Adrenal gland (tissue), 12 donors: Measurements from ENCODE around the gene F2RL3. TPM values are rescaled to one million over a fixed set of nuclear protein-coding genes. Genes with fewer than 3 reads are reported as not detected.

Source experiments
- DNase-seq, 7 donors: peaks; one replicate each; pipeline ENCODE4 v3.0.0-alpha.2; 2019 to 2020
- H3K27ac ChIP-seq, 5 donors: fragments of 200-600 bp; sonication (generic) in 4 of 5; 1 replicate in 3 of 5; 2 replicates in 2 of 5; pipeline versions ENCODE4 v1.5.1 to v1.8.0; 2016 to 2020; ENCODE audit warnings: mild to moderate bottlenecking in 1 of 5
- H3K27me3 ChIP-seq: fragments of 200-600 bp; 2 replicates; pipeline ENCODE4 v1.8.0; 2021
- H3K36me3 ChIP-seq, 2 donors: fragments of 200-600 bp; replicated peaks in 1 of 2; 1 replicate in 1 of 2; 2 replicates in 1 of 2; pipeline versions ENCODE4 v1.5.1 to v1.8.0; 2018 to 2022
- H3K4me1 ChIP-seq, 2 donors: fragments of 200-600 bp; replicated peaks in 1 of 2; 1 replicate in 1 of 2; 2 replicates in 1 of 2; pipeline versions ENCODE4 v1.5.1 to v1.8.0; 2018 to 2021
- H3K4me3 ChIP-seq, 4 donors: fragments of 200-600 bp; sonication (generic) in 3 of 4; one replicate each; pipeline ENCODE4 v1.5.1; 2016 to 2018
- H3K9me3 ChIP-seq, 3 donors: fragments of 200-600 bp; sonication (generic) in 1 of 3; replicated peaks in 1 of 3; 1 replicate in 2 of 3; 2 replicates in 1 of 3; pipeline versions ENCODE4 v1.5.1 to v1.8.0; 2016 to 2021
- POLR2A ChIP-seq, 2 donors: fragments of 450-650 bp; IDR thresholded peaks; one replicate each; pipeline ENCODE4 v1.6.1; 2017; ENCODE audit warnings: antibody characterized with exemption in 2 of 2, mild to moderate bottlenecking in 2 of 2, moderate library complexity in 1 of 2
- WGBS, 4 donors: extraction: QIAGEN DNeasy Blood & Tissue Kit in 2 of 4; methylation state at CpG; one replicate each; pipeline versions ENCODE4 v1.1.5 to v1.1.7; 2013 to 2017; 5-methylcytosine and 5-hydroxymethylcytosine counted together
- intact Hi-C, 2 donors: fragments of 100-400 bp; cut with DNase I; formaldehyde crosslinking; loops; one replicate each; pipeline versions ENCODE4 v1.14.1 to v1.15.0; 2022 to 2023
- polyA plus RNA-seq, 3 donors: library from polyadenylated mRNA; stranded (reverse); fragments of 200-250 nt in 2 of 3; fragments of 350-450 nt in 1 of 3; fragmentation: Illumina TruSeq in 1 of 3; extraction: RNeasy Lipid Tissue Mini Kit (QIAGEN cat#74804) in 1 of 3; gene quantifications; one replicate each; pipeline ENCODE4 v1.2.3, GENCODE V29; 2013 to 2014
- total RNA-seq, 9 donors: library from RNA; depleted of rRNA in 4 of 9; stranded (reverse); fragments of >200 nt in 4 of 9; fragments of 120-200 nt in 1 of 9; fragmentation: NEBNext Ultra II Directional in 1 of 9; extraction: Animal tissue kit (Norgen Biotek cat#: 25700) in 1 of 9; gene quantifications; one replicate each; pipeline versions ENCODE4 v1.1.0 to v1.2.4, GENCODE V29; 2013 to 2023
- TF ChIP-seq, protein P1 (sequence below), 6 experiments: fragments of 450-650 bp in 4 of 6; fragments of 200-600 bp in 2 of 6; sonication (generic) in 1 of 6; IDR thresholded peaks; 1 replicate in 5 of 6; 2 replicates in 1 of 6; pipeline versions ENCODE4 v1.5.1 to v1.8.0; 2016 to 2021; ENCODE audit warnings: antibody characterized with exemption in 6 of 6, mild to moderate bottlenecking in 2 of 6, moderate library complexity in 1 of 6
- donor health status: healthy with polysubstance abuse.
- donor health status: Bipolar disorder and iron deficiency.
- donor health status: DM: yes; HTN: yes; CAD: no.
- donor health status: DM: no; HTN: no; CAD: no.
- donor health status: DM: no; HTN: no; CAD: no.
- donor health status: DM: yes; HTN: yes; CAD: no.

The F2RL3 gene
- total and polyA plus RNA-seq, 12 donors: 0.17 to 3.8 (median 2.2) TPM

DNA sequence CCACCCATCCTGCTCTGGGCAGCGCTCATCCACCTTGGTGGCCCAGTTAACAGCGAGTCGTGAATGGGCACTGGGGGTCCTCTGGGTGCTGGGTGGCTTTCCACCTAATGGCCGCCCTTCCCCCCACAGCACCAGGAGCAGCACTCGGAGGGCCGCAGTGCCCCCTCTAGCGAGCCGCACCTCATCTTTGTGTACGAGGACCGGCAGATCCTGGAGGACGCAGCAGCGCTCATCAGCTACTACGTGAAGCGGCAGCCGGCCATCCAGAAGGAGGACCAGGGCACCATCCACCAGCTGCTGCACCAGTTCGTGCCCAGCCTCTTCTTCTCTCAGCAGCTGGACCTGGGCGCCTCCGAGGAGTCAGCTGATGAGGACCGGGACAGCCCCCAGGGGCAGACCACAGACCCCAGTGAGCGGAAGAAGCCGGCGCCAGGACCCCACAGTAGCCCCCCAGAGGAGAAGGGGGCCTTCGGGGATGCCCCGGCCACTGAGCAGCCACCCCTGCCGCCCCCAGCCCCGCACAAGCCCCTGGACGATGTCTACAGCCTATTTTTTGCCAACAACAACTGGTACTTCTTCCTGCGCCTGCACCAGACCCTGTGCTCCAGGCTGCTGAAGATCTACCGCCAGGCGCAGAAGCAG, 19.3 kb upstream of the F2RL3 start:
- no peak for TF ChIP-seq POLR2A (IDR thresholded peaks at IDR 0.05)
- TF ChIP-seq, protein P1, sequence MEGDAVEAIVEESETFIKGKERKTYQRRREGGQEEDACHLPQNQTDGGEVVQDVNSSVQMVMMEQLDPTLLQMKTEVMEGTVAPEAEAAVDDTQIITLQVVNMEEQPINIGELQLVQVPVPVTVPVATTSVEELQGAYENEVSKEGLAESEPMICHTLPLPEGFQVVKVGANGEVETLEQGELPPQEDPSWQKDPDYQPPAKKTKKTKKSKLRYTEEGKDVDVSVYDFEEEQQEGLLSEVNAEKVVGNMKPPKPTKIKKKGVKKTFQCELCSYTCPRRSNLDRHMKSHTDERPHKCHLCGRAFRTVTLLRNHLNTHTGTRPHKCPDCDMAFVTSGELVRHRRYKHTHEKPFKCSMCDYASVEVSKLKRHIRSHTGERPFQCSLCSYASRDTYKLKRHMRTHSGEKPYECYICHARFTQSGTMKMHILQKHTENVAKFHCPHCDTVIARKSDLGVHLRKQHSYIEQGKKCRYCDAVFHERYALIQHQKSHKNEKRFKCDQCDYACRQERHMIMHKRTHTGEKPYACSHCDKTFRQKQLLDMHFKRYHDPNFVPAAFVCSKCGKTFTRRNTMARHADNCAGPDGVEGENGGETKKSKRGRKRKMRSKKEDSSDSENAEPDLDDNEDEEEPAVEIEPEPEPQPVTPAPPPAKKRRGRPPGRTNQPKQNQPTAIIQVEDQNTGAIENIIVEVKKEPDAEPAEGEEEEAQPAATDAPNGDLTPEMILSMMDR (IDR thresholded peaks at IDR 0.05): no peak
- Histone ChIP-seq H3K27me3 (no peaks in the 10 kb centered on the region), H3K4me1 (peaks cover 0 to 13% of the 10 kb centered on the region in 2 donors), H3K9me3 (no peaks in the 10 kb centered on the region), H3K36me3 (peaks cover 0 to 83% of the 10 kb centered on the region in 2 donors), H3K4me3 (no peak overlapping the region), H3K27ac (no peak overlapping the region)
- WGBS, 4 donors: 94 to 97% (median 96%) methylated on average over 3 to 30 of the region's 30 CpGs
- DNase-seq: no peak
- intact Hi-C loops: no loop called here

DNA sequence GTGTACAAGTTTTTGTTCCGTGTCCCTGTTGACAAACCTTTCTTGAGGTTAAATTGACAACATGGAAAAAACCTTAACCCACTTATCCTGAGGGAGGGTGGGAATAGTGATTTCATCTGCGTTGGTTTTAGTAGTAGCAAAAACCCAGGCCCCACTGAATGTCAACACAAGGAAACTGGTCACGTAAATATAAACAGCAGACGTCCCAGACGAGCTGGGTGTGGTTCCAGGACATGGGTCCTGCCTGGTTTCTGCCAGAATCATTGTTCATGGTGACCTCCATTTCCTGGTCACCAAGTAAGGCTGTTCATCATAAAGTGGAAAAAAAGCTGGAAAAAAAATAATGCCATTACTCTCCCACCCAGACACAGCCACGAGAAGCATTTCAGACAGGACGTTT, 16.9 kb upstream of the F2RL3 start:
- 69 to 73% (median 71%) methylated on average over 7 of the region's 7 CpGs for WGBS, 4 donors
- intact Hi-C loops: no loop called here
- peak overlapping the region in 3 of 5 donors; percentile 9 to 77 (median 51) for H3K27ac ChIP-seq
- peak in 2 of 7 donors; percentile 43 to 44 for DNase-seq
- no peaks in the 10 kb centered on the region for H3K9me3 ChIP-seq
- peaks cover 0 to 71% of the 10 kb centered on the region in 2 donors for H3K36me3 ChIP-seq
- TF ChIP-seq, protein P1 (IDR thresholded peaks at IDR 0.05): no peak
- peaks cover 0 to 13% of the 10 kb centered on the region in 2 donors for H3K4me1 ChIP-seq
- no peaks in the 10 kb centered on the region for H3K27me3 ChIP-seq
- H3K4me3 ChIP-seq: no peak overlapping the region

DNA sequence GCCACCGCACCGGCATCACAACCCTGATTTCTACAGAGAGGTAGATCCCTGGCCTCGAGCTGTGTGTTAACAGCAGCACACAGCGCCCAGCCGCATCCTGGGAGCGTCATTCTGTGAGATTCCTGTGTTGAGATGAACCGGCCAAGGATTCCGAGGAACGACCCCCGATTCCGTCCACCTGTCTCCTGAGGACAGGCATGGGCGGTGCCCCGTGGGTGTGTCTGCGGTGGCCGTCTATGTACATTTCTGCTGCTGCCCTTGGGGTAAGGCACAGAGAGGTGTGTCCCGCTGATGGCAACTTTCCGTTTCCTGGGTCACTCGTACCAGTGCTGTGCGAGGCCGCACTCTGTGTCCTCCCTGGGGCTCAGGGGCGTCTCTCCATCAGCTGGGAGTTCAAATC, 16.1 kb upstream of the F2RL3 start:
- Histone ChIP-seq H3K4me1 (peaks cover 0 to 8% of the 10 kb centered on the region in 2 donors), H3K9me3 (no peaks in the 10 kb centered on the region), H3K27me3 (no peaks in the 10 kb centered on the region), H3K4me3 (no peak overlapping the region), H3K27ac (peak overlapping the region in 2 of 5 donors; percentile 34 to 68), H3K36me3 (peaks cover 0 to 72% of the 10 kb centered on the region in 2 donors)
- no peak for TF ChIP-seq POLR2A (IDR thresholded peaks at IDR 0.05)
- TF ChIP-seq, protein P1 (IDR thresholded peaks at IDR 0.05): no peak
- intact Hi-C loops: no loop called here
- no peak for DNase-seq
- 91 to 96% (median 94%) methylated on average over 5 to 21 of the region's 21 CpGs for WGBS, 4 donors

DNA sequence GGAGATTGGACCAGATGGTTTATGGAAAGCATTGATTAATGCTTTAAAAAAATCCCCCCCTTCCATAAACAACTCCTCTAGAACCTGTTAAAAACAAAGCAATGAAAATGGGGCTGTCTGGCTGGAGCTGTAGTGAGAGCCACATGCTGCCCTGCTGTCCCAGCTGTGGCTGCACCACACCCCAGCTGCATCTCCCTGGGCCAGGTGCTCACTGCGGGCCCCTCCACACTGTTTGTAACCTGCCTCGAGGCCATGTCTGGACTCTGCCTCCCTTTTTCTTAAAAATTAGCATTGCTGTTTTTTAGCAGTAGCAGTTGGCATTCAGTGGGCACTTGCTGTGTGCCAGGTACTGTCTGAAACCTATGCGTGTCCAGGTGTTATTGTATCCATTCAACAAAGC, 15.2 kb upstream of the F2RL3 start:
- Histone ChIP-seq H3K36me3 (peaks cover 0 to 73% of the 10 kb centered on the region in 2 donors), H3K4me1 (peaks cover 0 to 6% of the 10 kb centered on the region in 2 donors), H3K27me3 (no peaks in the 10 kb centered on the region), H3K4me3 (no peak overlapping the region), H3K9me3 (no peaks in the 10 kb centered on the region), H3K27ac (peak overlapping the region in 3 of 5 donors; percentile 4 to 68 (median 7))
- intact Hi-C loops: no loop called here
- TF ChIP-seq POLR2A (IDR thresholded peaks at IDR 0.05): no peak
- TF ChIP-seq, protein P1 (IDR thresholded peaks at IDR 0.05): no peak
- 90 to 95% (median 91%) methylated on average over 3 of the region's 3 CpGs for WGBS, 4 donors
- no peak for DNase-seq
